Measurements from ENCODE around the gene TRIM14. TPM values are rescaled to one million over a fixed set of nuclear protein-coding genes. Genes with fewer than 3 reads are reported as not detected.
A peak's percentile ranks its signal among the peaks of the same experiment; 100 is the strongest.

Gene TRIM14
- total and polyA plus RNA-seq, 7 experiments from 2014 or later = 54.1 to 114 (median 79.7) TPM

DNA sequence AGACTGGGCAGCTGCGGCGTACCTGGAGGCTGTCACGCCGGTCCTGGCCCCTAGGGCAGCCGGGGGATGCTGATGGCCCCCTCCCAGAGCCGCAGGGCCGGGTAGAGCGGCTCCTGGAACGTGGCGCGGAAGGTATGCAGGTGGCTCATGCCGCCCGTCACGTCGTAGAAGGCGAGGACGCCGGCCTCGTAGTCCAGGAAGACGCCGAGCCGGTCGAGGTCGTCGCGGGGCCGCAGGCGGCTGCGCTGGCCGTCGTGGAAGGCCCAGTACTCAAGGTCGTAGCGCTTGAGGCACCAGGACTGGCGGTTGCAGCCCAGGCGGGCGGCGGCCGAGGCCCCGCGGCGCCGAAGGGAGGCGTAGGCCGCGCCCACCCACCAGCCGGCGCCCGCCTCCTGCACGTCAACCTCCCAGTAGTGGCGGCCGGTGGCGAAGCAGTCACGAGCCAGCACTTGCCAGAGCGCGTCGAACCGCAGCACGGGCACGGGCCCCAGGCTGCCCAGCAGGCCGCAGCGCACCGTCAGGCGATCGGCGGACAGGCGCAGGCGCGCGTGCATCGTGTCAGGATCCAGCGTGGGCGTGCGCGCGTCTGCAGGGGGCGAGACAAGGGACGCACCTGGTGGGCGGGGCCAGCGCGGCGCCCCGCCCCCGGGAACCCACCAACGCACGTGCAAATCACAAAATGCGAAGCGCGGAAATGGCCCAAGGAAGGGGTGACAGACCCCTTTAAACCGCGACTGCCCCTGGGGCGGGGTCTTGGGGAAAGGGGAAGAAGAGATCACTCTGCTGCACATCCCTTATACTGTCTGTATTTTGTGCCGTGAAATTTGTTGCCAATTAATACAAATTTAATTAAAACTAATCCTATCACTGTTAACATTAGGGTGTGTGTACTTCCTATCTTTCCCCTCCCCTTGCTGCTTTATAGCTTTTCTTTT lies 31.3 kb downstream of the TRIM14 start:
- H3K9me3 ChIP-seq (ENCODE audit: control insufficient read depth in 2 of 3, low read length in 3 of 3) = no peaks in the 10 kb centered on the region
- no peak overlapping the region for H3K4me3 ChIP-seq (ENCODE audit: low read length)
- peaks cover 8 to 47% (median 23%) of the 10 kb centered on the region in 3 experiments for H3K36me3 ChIP-seq (ENCODE audit: control insufficient read depth in 2 of 3, insufficient read depth in 3 of 3, low read length in 3 of 3)
- Mint-ChIP-seq H3K27me3 (no peaks in the 10 kb centered on the region), H3K27ac (peak overlapping the region in 6 of 9 donors; percentile 71 to 87 (median 82)), H3K36me3 (peaks cover 26 to 50% (median 39%) of the 10 kb centered on the region in 5 donors), H3K4me1 (peaks cover 13 to 61% (median 53%) of the 10 kb centered on the region in 7 donors), H3K4me3 (peak overlapping the region in 3 of 10 donors; percentile 54 to 62 (median 60)), H3K9me3 (peaks cover 0 to 1% (median 0%) of the 10 kb centered on the region in 11 donors)
- intact Hi-C loops (cut with micrococcal nuclease) = no loop called here
- ChIA-PET CTCF (no interaction called here), POLR2A (interaction anchor here (0.5 to 1.5 kb wide), 5 partner anchors 10 to 149 kb away, joined by 3 to 6 read pairs (median 4); no protein-coding TSS in a partner anchor)
- peaks cover 0 to 13% of the 10 kb centered on the region in 2 donors for H3K4me1 ChIP-seq (ENCODE audit: control insufficient read depth in 2 of 2, insufficient read depth in 2 of 2, low read length in 2 of 2)
- peak; percentile 87 for ATAC-seq
- H3K27ac ChIP-seq (ENCODE audit: low read depth, low read length) = no peak overlapping the region
- peak in 4 of 9 donors; percentile 25 to 32 (median 26) for DNase-seq
- no peaks in the 10 kb centered on the region for H3K27me3 ChIP-seq (ENCODE audit: control insufficient read depth in 2 of 2, insufficient read depth in 2 of 2, low read length in 2 of 2)

DNA sequence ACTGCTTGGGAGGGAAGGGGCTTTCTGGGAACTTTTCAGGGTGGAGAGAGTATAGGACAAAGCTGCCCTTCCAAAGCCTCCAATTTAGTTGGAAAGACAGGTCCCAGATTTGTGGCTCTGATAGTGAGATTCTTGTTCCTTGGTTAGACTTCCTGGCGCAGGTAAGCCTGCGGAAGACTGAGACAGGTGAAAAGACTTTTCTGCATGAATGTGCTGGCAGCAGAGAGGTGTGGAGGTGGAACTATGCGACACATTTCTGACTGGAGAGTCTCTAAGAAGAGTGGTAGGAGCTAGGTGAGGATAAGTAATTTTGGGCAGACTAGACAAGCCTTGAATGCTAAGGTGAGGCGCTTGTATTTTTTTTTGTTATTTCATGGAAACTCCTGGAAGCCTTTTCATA lies 32.6 kb downstream of the TRIM14 start:
- H3K36me3 Mint-ChIP-seq = peaks cover 23 to 58% (median 39%) of the 10 kb centered on the region in 5 donors
- Histone ChIP-seq H3K4me3 (ENCODE audit: low read length) (no peak overlapping the region), H3K4me1 (ENCODE audit: control insufficient read depth in 2 of 2, insufficient read depth in 2 of 2, low read length in 2 of 2) (peaks cover 0 to 25% of the 10 kb centered on the region in 2 donors), H3K27ac (ENCODE audit: low read depth, low read length) (no peak overlapping the region), H3K36me3 (ENCODE audit: control insufficient read depth in 2 of 3, insufficient read depth in 3 of 3, low read length in 3 of 3) (peaks cover 13 to 60% (median 25%) of the 10 kb centered on the region in 3 experiments), H3K9me3 (ENCODE audit: control insufficient read depth in 2 of 3, low read length in 3 of 3) (no peaks in the 10 kb centered on the region), H3K27me3 (ENCODE audit: control insufficient read depth in 2 of 2, insufficient read depth in 2 of 2, low read length in 2 of 2) (no peaks in the 10 kb centered on the region)
- intact Hi-C loops (cut with micrococcal nuclease) = no loop called here
- peaks cover 0 to 1% (median 0%) of the 10 kb centered on the region in 11 donors for H3K9me3 Mint-ChIP-seq
- DNase-seq (no peak), ATAC-seq (no peak)
- no peaks in the 10 kb centered on the region for H3K27me3 Mint-ChIP-seq
- ChIA-PET POLR2A (interaction anchor here (0.6 to 1.1 kb wide), 3 partner anchors 10 to 29 kb away, joined by 3 to 4 read pairs (median 3); no protein-coding TSS in a partner anchor), CTCF (interaction anchor here (0.6 to 1.1 kb wide), 3 partner anchors 11 to 98 kb away, joined by 3 read pairs; no protein-coding TSS in a partner anchor)
- peak overlapping the region; percentile 64 to 92 (median 82) for H3K27ac Mint-ChIP-seq
- peaks cover 8 to 64% (median 54%) of the 10 kb centered on the region in 7 donors for H3K4me1 Mint-ChIP-seq
- H3K4me3 Mint-ChIP-seq = peak overlapping the region; percentile 2 to 67 (median 42)

DNA sequence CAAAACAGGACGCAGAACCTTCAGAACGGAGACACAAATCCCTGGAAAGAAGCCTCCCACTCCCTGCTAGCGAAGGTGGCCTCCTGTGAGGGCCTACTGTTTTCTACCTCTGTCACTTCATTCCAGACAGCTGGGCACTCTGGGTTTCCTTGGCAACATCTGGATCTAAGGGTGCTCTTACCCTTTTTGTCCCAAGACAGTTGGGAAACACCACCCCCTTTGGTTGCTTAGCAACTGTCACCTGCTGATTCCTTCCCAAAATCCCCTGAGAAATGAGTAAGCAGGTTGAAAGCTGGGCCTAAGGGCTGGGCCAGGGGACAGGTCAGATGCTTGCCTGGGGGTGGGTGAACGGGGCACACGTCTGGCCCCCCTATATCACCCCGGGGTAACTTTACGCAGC lies 33.1 kb downstream of the TRIM14 start:
- H3K27ac Mint-ChIP-seq = peak overlapping the region; percentile 53 to 92 (median 75)
- ATAC-seq (no peak), DNase-seq (no peak)
- H3K4me3 Mint-ChIP-seq = peak overlapping the region in 1 of 10 donors; percentile 60
- Histone ChIP-seq H3K27me3 (ENCODE audit: control insufficient read depth in 2 of 2, insufficient read depth in 2 of 2, low read length in 2 of 2) (no peaks in the 10 kb centered on the region), H3K27ac (ENCODE audit: low read depth, low read length) (no peak overlapping the region), H3K4me3 (ENCODE audit: low read length) (no peak overlapping the region), H3K4me1 (ENCODE audit: control insufficient read depth in 2 of 2, insufficient read depth in 2 of 2, low read length in 2 of 2) (peaks cover 0 to 30% of the 10 kb centered on the region in 2 donors), H3K9me3 (ENCODE audit: control insufficient read depth in 2 of 3, low read length in 3 of 3) (no peaks in the 10 kb centered on the region), H3K36me3 (ENCODE audit: control insufficient read depth in 2 of 3, insufficient read depth in 3 of 3, low read length in 3 of 3) (peaks cover 13 to 65% (median 30%) of the 10 kb centered on the region in 3 experiments)
- intact Hi-C loops (cut with micrococcal nuclease) = no loop called here
- POLR2A ChIA-PET = interaction anchor here (0.7 to 1.1 kb wide), 2 partner anchors 14 to 29 kb away, joined by 3 read pairs; no protein-coding TSS in a partner anchor
- CTCF ChIA-PET = interaction anchor here (0.6 to 1.3 kb wide), 4 partner anchors 11 to 99 kb away, joined by 3 read pairs; no protein-coding TSS in a partner anchor
- peaks cover 23 to 59% (median 39%) of the 10 kb centered on the region in 5 donors for H3K36me3 Mint-ChIP-seq
- H3K27me3 Mint-ChIP-seq = no peaks in the 10 kb centered on the region
- peaks cover 0 to 1% (median 0%) of the 10 kb centered on the region in 11 donors for H3K9me3 Mint-ChIP-seq
- peaks cover 8 to 66% (median 54%) of the 10 kb centered on the region in 7 donors for H3K4me1 Mint-ChIP-seq

DNA sequence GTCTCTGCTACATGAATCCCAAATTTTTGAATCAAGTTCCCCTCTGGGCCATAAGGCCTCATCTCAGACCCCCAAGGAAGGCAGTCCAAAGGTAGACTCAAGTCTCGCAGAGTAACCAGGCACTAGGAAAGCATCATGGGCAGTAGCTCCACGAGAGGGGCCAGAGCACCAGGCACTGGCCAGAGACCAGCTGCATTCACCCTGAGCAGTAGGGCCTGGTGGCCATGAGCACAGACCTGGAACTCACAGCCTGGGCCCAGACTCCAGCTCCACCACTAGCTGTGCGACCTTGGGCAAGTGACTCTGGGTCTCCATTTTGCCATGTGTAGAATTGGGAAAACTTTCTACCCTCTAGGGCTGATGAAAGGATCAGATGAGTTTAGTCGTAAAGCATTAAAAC lies 34.0 kb downstream of the TRIM14 start:
- no peaks in the 10 kb centered on the region for H3K27me3 Mint-ChIP-seq
- DNase-seq = no peak
- no peak for ATAC-seq
- no peaks in the 10 kb centered on the region for H3K27me3 ChIP-seq (ENCODE audit: control insufficient read depth in 2 of 2, insufficient read depth in 2 of 2, low read length in 2 of 2)
- intact Hi-C loops (cut with micrococcal nuclease) = no loop called here
- no peak overlapping the region for H3K4me3 ChIP-seq (ENCODE audit: low read length)
- H3K4me1 ChIP-seq (ENCODE audit: control insufficient read depth in 2 of 2, insufficient read depth in 2 of 2, low read length in 2 of 2) = peaks cover 0 to 22% of the 10 kb centered on the region in 2 donors
- H3K9me3 Mint-ChIP-seq = peaks cover 0 to 1% (median 0%) of the 10 kb centered on the region in 11 donors
- H3K27ac Mint-ChIP-seq = peak overlapping the region in 7 of 9 donors; percentile 26 to 92 (median 55)
- H3K4me3 Mint-ChIP-seq = no peak overlapping the region
- H3K9me3 ChIP-seq (ENCODE audit: control insufficient read depth in 2 of 3, low read length in 3 of 3) = no peaks in the 10 kb centered on the region
- no peak overlapping the region for H3K27ac ChIP-seq (ENCODE audit: low read depth, low read length)
- H3K36me3 Mint-ChIP-seq = peaks cover 20 to 61% (median 40%) of the 10 kb centered on the region in 5 donors
- H3K4me1 Mint-ChIP-seq = peaks cover 8 to 64% (median 51%) of the 10 kb centered on the region in 7 donors
- ChIA-PET CTCF (interaction anchor here (1.3 to 1.9 kb wide), 2 partner anchors 16 to 33 kb away, joined by 3 to 5 read pairs; no protein-coding TSS in a partner anchor), POLR2A (interaction anchor here (1.1 to 3.1 kb wide), 2 partner anchors 17 to 172 kb away, joined by 4 to 11 read pairs; no protein-coding TSS in a partner anchor)
- H3K36me3 ChIP-seq (ENCODE audit: control insufficient read depth in 2 of 3, insufficient read depth in 3 of 3, low read length in 3 of 3) = peaks cover 13 to 73% (median 30%) of the 10 kb centered on the region in 3 experiments

DNA sequence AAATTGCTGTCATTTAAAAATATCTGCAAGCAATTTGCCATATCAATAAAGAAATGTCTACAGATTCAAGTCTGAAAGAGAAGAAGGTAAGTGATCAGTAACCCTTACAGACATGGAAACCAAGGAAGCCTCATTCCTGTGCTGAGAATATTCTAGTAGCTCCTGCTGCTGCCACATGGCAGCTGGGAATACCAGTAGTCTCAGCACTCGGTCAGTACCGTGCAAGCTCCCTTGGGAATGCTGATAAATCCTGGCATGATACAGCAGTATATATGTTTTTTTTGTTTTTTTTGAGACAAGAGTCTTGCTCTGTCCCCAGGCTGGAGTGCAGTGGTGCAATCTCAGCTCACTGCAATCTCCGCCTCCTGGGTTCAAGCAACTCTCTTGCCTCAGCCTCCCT lies 34.6 kb downstream of the TRIM14 start:
- Mint-ChIP-seq H3K27ac (peak overlapping the region in 7 of 9 donors; percentile 52 to 92 (median 75)), H3K4me3 (no peak overlapping the region), H3K4me1 (peaks cover 8 to 57% (median 47%) of the 10 kb centered on the region in 7 donors), H3K9me3 (peaks cover 0 to 1% (median 0%) of the 10 kb centered on the region in 11 donors), H3K36me3 (peaks cover 18 to 54% (median 34%) of the 10 kb centered on the region in 5 donors), H3K27me3 (no peaks in the 10 kb centered on the region)
- H3K27ac ChIP-seq (ENCODE audit: low read depth, low read length) = no peak overlapping the region
- intact Hi-C loops (cut with micrococcal nuclease) = no loop called here
- DNase-seq (no peak), ATAC-seq (no peak)
- no peak overlapping the region for H3K4me3 ChIP-seq (ENCODE audit: low read length)
- POLR2A ChIA-PET = interaction anchor here (1.1 to 3.1 kb wide), 2 partner anchors 17 to 173 kb away, joined by 4 to 11 read pairs; no protein-coding TSS in a partner anchor
- peaks cover 0 to 22% of the 10 kb centered on the region in 2 donors for H3K4me1 ChIP-seq (ENCODE audit: control insufficient read depth in 2 of 2, insufficient read depth in 2 of 2, low read length in 2 of 2)
- no peaks in the 10 kb centered on the region for H3K27me3 ChIP-seq (ENCODE audit: control insufficient read depth in 2 of 2, insufficient read depth in 2 of 2, low read length in 2 of 2)
- CTCF ChIA-PET = interaction anchor here (1.9 kb wide), 1 partner anchor 17 kb away, joined by 5 read pairs; no protein-coding TSS in a partner anchor
- no peaks in the 10 kb centered on the region for H3K9me3 ChIP-seq (ENCODE audit: control insufficient read depth in 2 of 3, low read length in 3 of 3)
- H3K36me3 ChIP-seq (ENCODE audit: control insufficient read depth in 2 of 3, insufficient read depth in 3 of 3, low read length in 3 of 3) = peaks cover 13 to 78% (median 30%) of the 10 kb centered on the region in 3 experiments
